Thyroid gland (tissue), 4 donors: ENCODE data around the gene LRRC4C. TPM values are rescaled to one million over a fixed set of nuclear protein-coding genes. Genes with fewer than 3 reads are reported as not detected.

Source experiments
- DNase-seq, 2 donors: peaks; one replicate each; pipeline ENCODE4 v3.0.0-alpha.2; 2019
- H3K27ac ChIP-seq, 3 donors: fragments of 200-600 bp; sonication (generic); 1 replicate in 2 of 3; 2 replicates in 1 of 3; pipeline ENCODE4 v1.5.1; 2016 to 2019; ENCODE audit warnings: mild to moderate bottlenecking in 1 of 3, moderate library complexity in 1 of 3
- H3K27me3 ChIP-seq: fragments of 200-600 bp; sonication (generic); one replicate; pipeline ENCODE4 v1.5.1; 2019
- H3K36me3 ChIP-seq, 2 donors: fragments of 200-600 bp; sonication (generic); one replicate each; pipeline ENCODE4 v1.5.1; 2016 to 2019
- H3K4me1 ChIP-seq, 2 donors: fragments of 200-600 bp; sonication (generic); one replicate each; pipeline ENCODE4 v1.5.1; 2017 to 2019
- H3K4me3 ChIP-seq, 3 donors: fragments of 200-600 bp; sonication (generic); replicated peaks in 1 of 3; 1 replicate in 2 of 3; 2 replicates in 1 of 3; pipeline ENCODE4 v1.5.1; 2016; ENCODE audit warnings: mild to moderate bottlenecking in 1 of 3
- H3K9me3 ChIP-seq: fragments of 200-600 bp; sonication (generic); one replicate; pipeline ENCODE4 v1.5.1; 2017
- CTCF ChIP-seq, 6 experiments: fragments of 200-600 bp in 3 of 6; fragments of 450-650 bp in 3 of 6; sonication (generic) in 3 of 6; IDR thresholded peaks; one replicate each; pipeline ENCODE4 v1.5.1; 2016 to 2019; ENCODE audit warnings: antibody characterized with exemption in 6 of 6, mild to moderate bottlenecking in 2 of 6, inconsistent platforms in 1 of 6, moderate library complexity in 1 of 6
- POLR2A ChIP-seq, 2 donors: fragments of 450-650 bp; IDR thresholded peaks; one replicate each; pipeline ENCODE4 v1.6.1; 2017; ENCODE audit warnings: antibody characterized with exemption in 2 of 2, mild to moderate bottlenecking in 2 of 2, moderate library complexity in 1 of 2
- WGBS, 2 donors: methylation state at CpG; one replicate each; pipeline ENCODE4 v1.1.5; 2017; 5-methylcytosine and 5-hydroxymethylcytosine counted together
- intact Hi-C: fragments of 100-400 bp; cut with DNase I; formaldehyde crosslinking; loops from one replicate; pipeline ENCODE4 v1.15.1; 2023
- total RNA-seq, 4 donors: library from RNA; depleted of rRNA; stranded (reverse); fragments of >200 nt; gene quantifications; one replicate each; pipeline ENCODE4 v1.2.3, GENCODE V29; 2016

The LRRC4C gene
- total RNA-seq, 4 donors from 2014 or later, result 4.6 to 13.9 (median 7.8) TPM

DNA sequence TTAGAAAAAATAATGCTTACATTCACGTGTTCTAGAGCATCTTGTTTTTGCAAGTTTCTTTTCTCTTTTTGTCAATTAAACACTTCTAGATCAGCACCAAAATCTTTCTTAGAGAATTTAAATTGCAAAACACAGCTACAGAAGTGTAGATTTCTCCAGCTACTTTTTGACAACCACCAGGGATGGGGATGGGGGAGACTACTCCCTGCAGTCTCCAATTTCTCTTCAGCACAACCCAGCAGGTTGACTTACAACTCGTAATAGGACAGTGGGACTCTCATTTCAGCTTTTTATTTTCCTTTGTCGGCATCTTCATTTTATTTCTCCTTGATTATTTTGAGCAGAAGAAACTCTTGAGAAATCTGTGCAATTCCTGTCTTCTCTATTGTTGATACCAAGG is 441.2 kb downstream of the LRRC4C start:
- H3K27me3 ChIP-seq, result no peaks in the 10 kb centered on the region
- intact Hi-C loops, result no loop called here
- H3K36me3 ChIP-seq, result no peaks in the 10 kb centered on the region
- no peak overlapping the region for H3K27ac ChIP-seq
- TF ChIP-seq POLR2A (IDR thresholded peaks at IDR 0.05) (no peak), CTCF (IDR thresholded peaks at IDR 0.05) (no peak)
- 41 to 65% methylated on average over 3 of the region's 3 CpGs for WGBS, 2 donors
- H3K4me1 ChIP-seq, result no peaks in the 10 kb centered on the region
- H3K9me3 ChIP-seq, result no peaks in the 10 kb centered on the region
- H3K4me3 ChIP-seq, result no peak overlapping the region
- DNase-seq, result no peak

DNA sequence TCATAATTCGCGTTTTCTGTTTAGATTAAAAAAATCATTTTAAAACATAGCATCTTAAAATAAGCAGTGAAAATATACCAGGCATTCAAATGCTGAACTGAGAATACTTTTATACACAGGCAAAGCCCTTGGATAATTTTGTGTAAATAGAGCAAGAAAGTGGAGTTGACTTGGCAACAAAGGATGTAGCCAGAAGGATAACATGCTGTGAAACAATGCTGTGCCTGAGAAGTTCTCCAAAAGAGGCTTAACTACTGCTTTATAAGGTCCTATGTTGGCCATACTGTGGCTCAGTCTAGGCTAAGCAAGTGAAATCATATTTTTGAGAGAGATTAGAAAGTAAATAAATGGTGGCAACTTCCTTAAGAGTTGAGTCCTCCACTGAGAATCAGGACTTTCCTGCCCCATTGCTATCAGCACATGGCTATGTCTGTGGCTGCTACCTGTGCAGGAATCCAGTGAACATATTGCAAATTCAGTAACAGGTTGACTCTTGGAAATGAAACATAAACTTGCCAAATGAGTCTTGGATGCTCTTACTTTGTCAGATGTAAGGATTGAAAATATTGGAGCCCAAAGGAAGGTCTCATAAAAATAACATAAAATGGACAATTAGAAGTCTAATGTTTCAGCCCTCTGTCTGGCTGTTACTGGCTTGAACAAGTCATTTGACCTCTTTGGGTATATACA is 448.9 kb downstream of the LRRC4C start:
- H3K27ac ChIP-seq, result no peak overlapping the region
- no peaks in the 10 kb centered on the region for H3K27me3 ChIP-seq
- TF ChIP-seq CTCF (IDR thresholded peaks at IDR 0.05) (no peak), POLR2A (IDR thresholded peaks at IDR 0.05) (no peak)
- H3K9me3 ChIP-seq, result no peaks in the 10 kb centered on the region
- H3K4me3 ChIP-seq, result no peak overlapping the region
- H3K36me3 ChIP-seq, result no peaks in the 10 kb centered on the region
- DNase-seq, result no peak
- 86 to 87% methylated on average over 2 of the region's 2 CpGs for WGBS, 2 donors
- intact Hi-C loops, result no loop called here
- H3K4me1 ChIP-seq, result no peaks in the 10 kb centered on the region

GRCh38 chr11:41005986-41006385 is 453.5 kb downstream of the LRRC4C start:
- Histone ChIP-seq H3K36me3 (no peaks in the 10 kb centered on the region), H3K9me3 (no peaks in the 10 kb centered on the region), H3K4me1 (no peaks in the 10 kb centered on the region), H3K27ac (no peak overlapping the region), H3K4me3 (no peak overlapping the region), H3K27me3 (no peaks in the 10 kb centered on the region)
- intact Hi-C loops, result no loop called here
- TF ChIP-seq POLR2A (IDR thresholded peaks at IDR 0.05) (no peak), CTCF (IDR thresholded peaks at IDR 0.05) (no peak)
- no peak for DNase-seq

DNA sequence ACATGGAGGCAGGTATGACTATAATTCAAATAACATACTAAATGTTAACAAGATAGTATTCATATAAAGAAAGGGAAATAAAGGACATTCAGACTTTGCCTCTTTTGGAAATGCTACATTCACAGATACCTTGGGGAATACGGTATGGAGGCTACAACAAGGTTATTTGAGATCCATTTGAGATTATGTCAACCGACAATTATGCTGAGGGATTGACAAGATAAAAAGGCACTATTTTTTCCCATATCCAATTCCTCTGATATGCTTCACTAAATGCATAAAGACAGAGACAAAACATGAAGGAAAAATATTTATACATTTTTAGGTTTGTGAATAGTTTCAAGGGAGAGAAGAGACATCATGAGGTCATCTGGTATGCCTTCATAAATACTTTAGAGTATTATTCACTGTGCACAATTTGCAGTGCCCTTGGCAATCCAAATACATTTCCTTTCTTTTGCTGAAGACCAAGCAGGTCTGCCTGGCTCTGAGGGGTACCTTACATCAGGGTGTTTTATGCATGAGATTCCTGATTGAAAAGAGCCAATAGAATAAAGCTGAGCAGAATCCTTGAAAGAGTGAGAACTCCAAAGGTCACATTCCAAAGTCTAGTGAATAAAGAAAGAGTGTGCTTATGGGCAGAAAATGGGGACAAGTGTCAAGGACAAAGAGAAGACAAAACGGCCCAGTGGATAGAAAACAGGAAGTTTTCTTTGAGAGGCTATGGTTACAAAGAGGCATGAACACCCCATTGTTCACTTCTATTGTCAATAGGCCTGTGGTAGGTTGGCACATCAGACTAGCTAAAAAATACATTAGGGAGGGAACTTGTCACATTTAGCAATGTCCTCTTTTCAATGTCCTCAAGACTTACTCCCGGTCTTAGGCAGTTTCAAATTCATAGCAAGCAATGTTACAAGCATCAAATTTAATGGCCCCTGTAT is 455.8 kb downstream of the LRRC4C start:
- intact Hi-C loops, result no loop called here
- DNase-seq, result no peak
- no peak for TF ChIP-seq POLR2A (IDR thresholded peaks at IDR 0.05)
- no peak for TF ChIP-seq CTCF (IDR thresholded peaks at IDR 0.05)
- H3K4me3 ChIP-seq, result no peak overlapping the region
- no peaks in the 10 kb centered on the region for H3K36me3 ChIP-seq
- no peaks in the 10 kb centered on the region for H3K4me1 ChIP-seq
- no peak overlapping the region for H3K27ac ChIP-seq
- no peaks in the 10 kb centered on the region for H3K9me3 ChIP-seq
- 52 to 64% methylated on average over 4 of the region's 4 CpGs for WGBS, 2 donors
- H3K27me3 ChIP-seq, result no peaks in the 10 kb centered on the region

GRCh38 chr11:40998920-40999319 is 460.5 kb downstream of the LRRC4C start:
- no peaks in the 10 kb centered on the region for H3K36me3 ChIP-seq
- intact Hi-C loops, result no loop called here

More at GRCh38 chr11:40998920-40999319, 460.5 kb downstream of the LRRC4C start:
- 88 to 92% methylated on average over 5 of the region's 5 CpGs for WGBS, 2 donors
- TF ChIP-seq CTCF (IDR thresholded peaks at IDR 0.05) (no peak), POLR2A (IDR thresholded peaks at IDR 0.05) (no peak)
- Histone ChIP-seq H3K4me1 (no peaks in the 10 kb centered on the region), H3K4me3 (no peak overlapping the region), H3K27ac (no peak overlapping the region), H3K27me3 (no peaks in the 10 kb centered on the region), H3K9me3 (no peaks in the 10 kb centered on the region)
- no peak for DNase-seq
